ENCODE measurements around the gene IPO11. TPM values are rescaled to one million over a fixed set of nuclear protein-coding genes. Genes with fewer than 3 reads are reported as not detected.
A peak's percentile ranks its signal among the peaks of the same experiment; 100 is the strongest.
"Not testable (repeated sequence)": the region's sequence is repeated elsewhere in the genome, so short reads cannot be mapped to it uniquely, and the experiment has no call there.

IPO11 gene
- total RNA-seq, 2 donors from 2014 or later, result 46.2 to 49.9 TPM

DNA sequence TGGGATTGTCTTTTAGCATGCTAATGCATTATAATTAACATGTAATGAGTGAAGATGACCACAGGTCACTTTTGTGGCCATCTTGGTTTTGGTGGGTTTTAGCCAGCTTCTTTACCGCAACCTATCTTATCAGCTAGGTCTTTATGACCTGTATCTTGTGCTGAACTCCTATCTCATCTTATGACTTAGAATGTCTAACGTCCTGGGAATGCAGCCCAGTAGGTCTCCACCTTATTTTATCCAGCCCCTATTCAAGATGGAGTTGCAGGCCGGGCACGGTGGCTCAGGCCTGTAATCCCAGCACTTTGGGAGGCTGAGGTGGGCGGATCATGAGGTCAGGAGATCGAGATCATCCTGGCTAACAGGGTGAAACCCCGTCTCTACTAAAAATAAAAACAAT is 211.9 kb downstream of the IPO11 start:
- not testable (repeated sequence) for ATAC-seq; H3K36me3 Mint-ChIP-seq; DNase-seq (ENCODE audit: low spot score in 2 of 2); H3K27ac Mint-ChIP-seq; H3K9me3 Mint-ChIP-seq

- Mint-ChIP-seq H3K36me3 (no peaks in the 10 kb centered on the region), H3K9me3 (no peaks in the 10 kb centered on the region), H3K27ac (peak overlapping the region in 1 of 2 donors; percentile 74)
- ATAC-seq (no peak), DNase-seq (ENCODE audit: low spot score in 2 of 2) (no peak)
Observed at GRCh38 chr5:62626534-62626933, 214.0 kb downstream of the IPO11 start.

GRCh38 chr5:62627121-62627520 is 214.6 kb downstream of the IPO11 start:
- H3K9me3 Mint-ChIP-seq, result no peaks in the 10 kb centered on the region
- DNase-seq (ENCODE audit: low spot score in 2 of 2), result no peak
- no peaks in the 10 kb centered on the region for H3K36me3 Mint-ChIP-seq
- H3K27ac Mint-ChIP-seq, result no peak overlapping the region
- no peak for ATAC-seq

DNA sequence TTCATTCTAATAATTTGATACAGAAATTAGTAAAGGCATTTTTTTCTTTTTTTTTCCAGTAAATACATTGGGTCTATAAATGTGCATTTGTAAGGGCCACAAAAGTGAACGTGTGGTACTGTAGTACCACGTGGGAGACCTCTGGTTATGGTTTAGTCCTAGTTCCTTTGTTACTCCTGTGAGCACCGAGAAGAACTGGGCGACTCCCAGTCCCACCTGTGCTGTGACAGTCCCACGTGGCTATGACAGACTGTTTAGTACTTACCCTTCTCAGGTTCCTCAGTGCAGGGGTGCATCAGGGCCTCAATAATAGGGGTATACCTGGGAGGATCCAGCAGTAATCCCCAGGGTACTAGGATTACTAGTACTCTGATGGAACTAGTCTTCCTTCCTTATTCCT is 215.3 kb downstream of the IPO11 start:
- H3K9me3 Mint-ChIP-seq, result no peaks in the 10 kb centered on the region
- ATAC-seq, result no peak
- no peaks in the 10 kb centered on the region for H3K36me3 Mint-ChIP-seq
- H3K27ac Mint-ChIP-seq, result no peak overlapping the region
- no peak for DNase-seq (ENCODE audit: low spot score in 2 of 2)

DNA sequence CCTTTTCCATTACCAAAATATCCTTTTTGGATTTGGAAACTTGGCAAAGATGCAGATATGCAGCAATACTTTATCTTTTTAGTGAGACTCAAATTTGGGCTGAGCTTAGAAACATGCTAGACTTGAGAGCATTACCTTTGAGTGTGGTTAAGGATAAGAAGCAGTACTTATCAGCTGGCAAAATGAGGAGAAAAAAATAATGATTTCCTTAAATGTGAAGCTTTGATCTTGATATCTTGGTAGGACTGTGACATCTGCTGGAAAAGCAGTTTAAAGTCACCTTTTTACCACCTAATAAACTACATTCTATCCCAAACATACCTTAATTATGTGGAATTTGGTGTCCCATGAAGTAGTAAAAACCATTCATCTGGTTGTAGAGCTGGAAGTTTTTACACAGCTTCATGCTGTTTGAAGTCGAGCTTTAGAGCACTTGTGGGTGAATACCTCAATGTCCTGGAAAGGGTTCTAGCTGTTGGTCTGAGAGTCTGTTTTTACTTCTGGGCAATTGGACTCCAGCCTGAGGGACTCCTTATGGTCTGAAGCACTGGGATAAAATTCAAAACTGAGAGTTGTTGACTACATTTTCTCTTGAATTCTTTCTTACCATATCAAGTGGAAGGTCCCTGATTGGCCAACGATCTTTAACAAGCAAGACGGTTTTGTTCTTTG is 219.5 kb downstream of the IPO11 start:
- ATAC-seq (no peak), DNase-seq (ENCODE audit: low spot score in 2 of 2) (no peak)
- H3K9me3 Mint-ChIP-seq, result no peaks in the 10 kb centered on the region

DNA sequence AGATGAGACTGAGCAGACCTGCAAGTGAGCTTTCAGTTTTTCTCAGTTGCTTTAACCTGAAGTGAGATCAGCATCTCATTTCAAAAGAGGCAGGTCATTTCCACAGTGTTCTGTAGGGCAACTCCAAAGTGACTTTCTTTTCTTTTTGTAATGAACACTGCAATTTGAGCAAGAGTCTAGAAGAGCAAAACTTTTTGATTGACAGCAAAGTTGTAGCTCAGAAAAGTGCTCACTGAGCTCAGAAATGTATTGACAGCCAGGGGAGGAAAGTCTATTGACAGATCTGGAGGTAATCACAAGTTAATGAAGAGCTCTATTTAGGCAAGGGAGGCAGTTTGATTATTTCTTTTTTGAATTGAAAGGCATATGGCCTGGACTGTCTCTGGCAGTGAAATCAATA is 220.7 kb downstream of the IPO11 start:
- Mint-ChIP-seq H3K36me3 (no peaks in the 10 kb centered on the region), H3K27ac (no peak overlapping the region), H3K9me3 (no peaks in the 10 kb centered on the region)
- ATAC-seq (no peak), DNase-seq (ENCODE audit: low spot score in 2 of 2) (no peak)

More for the DNA sequence above, 219.5 kb downstream of the IPO11 start:
- Mint-ChIP-seq H3K36me3 (no peaks in the 10 kb centered on the region), H3K27ac (peak overlapping the region in 1 of 2 donors; percentile 22)

- Mint-ChIP-seq H3K9me3 (no peaks in the 10 kb centered on the region), H3K27ac (no peak overlapping the region), H3K36me3 (no peaks in the 10 kb centered on the region)
- no peak for ATAC-seq
- no peak for DNase-seq (ENCODE audit: low spot score in 2 of 2)
Observed at GRCh38 chr5:62640446-62640845, 227.9 kb downstream of the IPO11 start.

DNA sequence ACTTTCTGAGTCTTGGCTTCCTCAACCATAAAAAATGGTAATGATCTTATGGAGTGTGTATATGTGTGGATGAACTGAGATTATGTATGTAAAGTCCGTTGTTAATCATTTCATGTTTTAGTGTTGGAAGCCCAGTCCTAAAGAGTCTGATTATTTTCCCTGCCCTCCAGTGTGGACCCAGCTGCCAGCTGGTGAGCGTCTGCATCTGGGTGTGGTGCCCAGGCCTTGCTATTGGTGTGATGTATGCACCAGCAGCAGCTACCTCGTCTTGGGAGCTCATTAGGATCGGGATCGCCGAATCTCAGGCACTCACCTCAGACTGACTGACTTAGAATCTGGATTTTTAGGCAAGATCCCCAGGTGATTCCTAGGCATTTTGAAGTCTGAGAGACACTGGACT is 229.9 kb downstream of the IPO11 start:
- no peaks in the 10 kb centered on the region for H3K9me3 Mint-ChIP-seq
- no peaks in the 10 kb centered on the region for H3K36me3 Mint-ChIP-seq
- no peak for DNase-seq (ENCODE audit: low spot score in 2 of 2)
- no peak for ATAC-seq
- no peak overlapping the region for H3K27ac Mint-ChIP-seq

GRCh38 chr5:62643556-62644451 is 231.2 kb downstream of the IPO11 start:
- no peak for DNase-seq (ENCODE audit: low spot score in 2 of 2)
- no peak for ATAC-seq
- no peaks in the 10 kb centered on the region for H3K9me3 Mint-ChIP-seq

DNA sequence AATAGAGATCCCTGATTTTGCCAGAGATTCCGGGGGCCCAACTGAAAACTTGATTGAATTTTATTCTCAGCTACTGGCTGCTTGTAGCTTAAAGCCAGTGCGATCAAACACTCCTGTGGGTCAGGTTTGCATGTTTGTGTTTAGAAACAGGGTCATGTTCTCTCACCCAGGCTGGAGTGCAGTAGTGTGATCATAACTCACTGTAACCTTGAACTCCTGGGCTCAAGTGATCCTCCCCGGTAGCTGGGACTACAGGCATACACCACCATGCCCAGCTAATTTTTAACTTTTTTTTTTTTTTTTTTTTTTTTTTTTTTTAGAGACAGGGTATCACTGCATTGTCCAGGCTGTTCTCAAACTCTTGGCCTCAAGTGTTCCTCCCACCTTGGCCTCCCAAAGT is 232.7 kb downstream of the IPO11 start:
- ATAC-seq, result no peak

More at GRCh38 chr5:62643556-62644451, 231.2 kb downstream of the IPO11 start:
- Mint-ChIP-seq H3K36me3 (no peaks in the 10 kb centered on the region), H3K27ac (no peak overlapping the region)

DNA sequence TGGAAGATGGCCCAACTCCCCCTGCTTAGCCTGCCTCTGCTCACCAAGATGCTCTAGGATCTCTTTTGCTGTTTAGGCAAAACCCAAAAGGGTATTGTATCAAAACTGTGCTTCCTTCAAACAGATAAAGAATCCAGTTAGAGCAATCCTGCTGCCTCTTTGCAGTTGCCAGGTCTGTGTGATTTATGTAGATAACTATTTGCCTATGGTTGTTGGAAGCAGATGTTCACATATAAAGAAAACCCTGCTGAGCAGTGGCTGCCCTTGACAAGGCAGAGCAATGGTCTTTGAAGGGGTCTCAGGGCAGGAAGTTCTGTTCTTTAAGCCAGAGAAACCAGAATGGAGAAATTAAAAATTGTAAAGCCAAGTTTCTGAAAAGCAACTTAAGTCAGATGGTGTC is 234.7 kb downstream of the IPO11 start:
- H3K9me3 Mint-ChIP-seq, result no peaks in the 10 kb centered on the region
- no peak for ATAC-seq
- no peak overlapping the region for H3K27ac Mint-ChIP-seq
- no peaks in the 10 kb centered on the region for H3K36me3 Mint-ChIP-seq
- DNase-seq (ENCODE audit: low spot score in 2 of 2), result no peak

More for the DNA sequence above, 232.7 kb downstream of the IPO11 start:
- no peak for DNase-seq (ENCODE audit: low spot score in 2 of 2)
- Mint-ChIP-seq H3K36me3 (no peaks in the 10 kb centered on the region), H3K27ac (no peak overlapping the region), H3K9me3 (no peaks in the 10 kb centered on the region)

DNA sequence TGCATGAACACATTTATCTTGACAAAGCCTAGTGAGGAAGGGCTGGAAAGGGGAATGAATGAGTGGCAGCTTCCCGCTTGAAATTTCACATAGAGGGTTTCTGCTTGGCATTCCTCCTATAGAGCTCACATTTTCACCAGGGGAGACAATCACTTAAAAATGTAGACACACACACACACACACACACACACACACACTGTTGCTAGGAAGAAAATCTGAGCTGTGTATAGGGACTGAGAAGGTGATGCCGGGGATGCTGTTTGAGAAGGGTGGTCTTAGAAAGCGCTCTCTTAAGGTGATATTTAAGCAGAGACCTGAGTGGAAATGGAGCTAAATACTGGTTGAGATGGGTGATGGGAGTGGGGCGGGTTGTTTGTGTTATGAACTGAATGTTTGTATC is 236.5 kb downstream of the IPO11 start:
- H3K36me3 Mint-ChIP-seq, result peaks cover 0 to 11% of the 10 kb centered on the region in 2 donors
- no peak overlapping the region for H3K27ac Mint-ChIP-seq
- ATAC-seq, result no peak

DNA sequence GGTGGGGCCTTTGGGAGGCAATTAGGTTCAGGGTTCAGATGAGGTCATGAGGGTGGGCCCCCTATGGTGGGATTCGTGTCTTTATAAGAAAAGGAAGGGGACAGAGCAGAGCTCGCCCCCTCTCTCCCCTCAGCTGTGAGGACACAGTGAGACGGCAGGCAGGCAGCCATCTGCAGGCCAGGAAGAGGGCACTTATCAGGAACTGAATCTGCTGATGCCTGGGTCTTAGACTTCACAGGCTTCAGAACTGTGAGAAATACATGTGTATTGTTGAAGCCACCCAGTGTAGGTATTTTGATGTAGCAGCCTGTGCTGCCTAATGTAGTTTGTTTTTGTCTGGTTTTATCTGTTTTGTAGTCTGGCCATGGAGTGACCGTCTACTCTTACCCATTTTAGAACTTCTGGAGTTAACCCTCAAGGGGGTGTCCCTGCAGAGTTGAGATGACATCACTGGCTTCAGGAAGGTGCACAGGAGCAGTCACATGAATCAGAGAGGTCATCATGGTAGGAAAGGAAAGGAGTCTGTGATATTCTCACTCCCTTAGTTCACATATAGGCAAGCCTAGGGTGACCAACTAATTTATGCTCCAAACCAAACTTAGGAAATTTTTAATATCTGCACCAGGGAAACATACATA is 237.0 kb downstream of the IPO11 start:
- H3K9me3 Mint-ChIP-seq, result peaks cover 3 to 12% of the 10 kb centered on the region in 2 donors
- DNase-seq (ENCODE audit: low spot score in 2 of 2), result no peak
- no peak overlapping the region for H3K27ac Mint-ChIP-seq
- H3K36me3 Mint-ChIP-seq, result peaks cover 0 to 11% of the 10 kb centered on the region in 2 donors
- peak; percentile 28 to 49 for ATAC-seq

More for the DNA sequence above, 236.5 kb downstream of the IPO11 start:
- peaks cover 0 to 6% of the 10 kb centered on the region in 2 donors for H3K9me3 Mint-ChIP-seq
- DNase-seq (ENCODE audit: low spot score in 2 of 2), result no peak

GRCh38 chr5:62650197-62650596 is 237.6 kb downstream of the IPO11 start:
- peaks cover 5 to 14% of the 10 kb centered on the region in 2 donors for H3K9me3 Mint-ChIP-seq
- H3K36me3 Mint-ChIP-seq, result peaks cover 0 to 11% of the 10 kb centered on the region in 2 donors
- ATAC-seq (no peak), DNase-seq (ENCODE audit: low spot score in 2 of 2) (no peak)
- H3K27ac Mint-ChIP-seq, result no peak overlapping the region

DNA sequence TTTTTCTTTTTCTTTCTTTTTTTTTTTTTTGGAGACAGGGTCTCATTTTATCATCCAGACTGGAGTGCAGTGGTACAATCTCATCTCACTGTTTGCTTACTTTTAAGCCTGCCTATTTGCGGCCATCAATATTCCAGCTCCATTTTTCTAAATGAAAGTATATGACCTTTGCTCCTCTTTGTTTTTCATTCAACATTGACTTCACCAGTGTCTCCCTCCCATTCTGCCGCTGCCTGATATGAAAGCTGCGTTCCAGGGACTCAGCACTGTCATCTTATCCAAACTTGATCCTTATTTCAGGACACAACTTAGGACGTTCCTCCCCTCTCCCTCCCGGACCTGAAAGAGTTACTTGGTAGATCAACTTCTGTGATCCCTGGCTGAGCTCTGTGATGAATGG is 239.7 kb downstream of the IPO11 start:
- ATAC-seq, result no peak

GRCh38 chr5:62653001-62653863 is 240.7 kb downstream of the IPO11 start:
- H3K36me3 Mint-ChIP-seq, result peaks cover 0 to 11% of the 10 kb centered on the region in 2 donors
- peaks cover 11 to 18% of the 10 kb centered on the region in 2 donors for H3K9me3 Mint-ChIP-seq
- ATAC-seq (no peak), DNase-seq (ENCODE audit: low spot score in 2 of 2) (no peak)
- H3K27ac Mint-ChIP-seq, result peak overlapping the region in 1 of 2 donors; percentile 82

More for the DNA sequence above, 239.7 kb downstream of the IPO11 start:
- Mint-ChIP-seq H3K9me3 (peaks cover 5 to 18% of the 10 kb centered on the region in 2 donors), H3K36me3 (peaks cover 0 to 11% of the 10 kb centered on the region in 2 donors), H3K27ac (no peak overlapping the region)
- no peak for DNase-seq (ENCODE audit: low spot score in 2 of 2)
